ENCODE measurements around the gene THBS2. TPM values are rescaled to one million over a fixed set of nuclear protein-coding genes. Genes with fewer than 3 reads are reported as not detected.
A peak's percentile ranks its signal among the peaks of the same experiment; 100 is the strongest.
"Not testable (repeated sequence)": the region's sequence is repeated elsewhere in the genome, so short reads cannot be mapped to it uniquely, and the experiment has no call there.

The THBS2 gene
- total and polyA plus RNA-seq, 8 donors = under 0.01 to 56.0 (median 2.4) TPM

DNA sequence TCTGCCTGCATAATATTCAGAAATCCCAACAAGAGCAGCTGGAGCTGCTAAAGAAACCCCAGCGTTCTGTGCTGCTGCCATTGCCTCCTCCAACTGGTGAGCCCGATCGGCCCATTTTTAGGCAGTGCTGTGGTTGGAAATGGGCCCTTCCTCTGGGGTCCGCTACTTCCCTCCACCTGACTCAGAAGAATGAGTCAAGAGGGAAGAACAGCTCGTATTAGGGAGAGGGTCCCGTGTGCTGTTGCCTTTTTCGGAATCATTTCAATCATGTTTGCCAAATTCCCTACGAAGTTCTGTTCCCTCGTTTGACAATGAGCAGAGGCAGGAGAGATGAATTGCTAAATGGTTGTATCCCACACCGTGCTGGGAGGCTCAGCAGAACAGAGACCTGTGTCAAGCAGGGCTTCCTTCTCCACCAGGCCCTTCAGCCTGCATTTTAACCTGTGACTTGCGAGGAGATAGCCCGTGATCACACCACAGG, 38.4 kb downstream of the THBS2 start:
- peak in 1 of 2 donors; percentile 40 for DNase-seq
- H3K36me3 ChIP-seq = no peaks in the 10 kb centered on the region
- H3K4me3 ChIP-seq = no peak overlapping the region
- peak overlapping the region; percentile 66 to 90 (median 85) for H3K27ac ChIP-seq
- no peaks in the 10 kb centered on the region for H3K9me3 ChIP-seq
- TF ChIP-seq CTCF (IDR thresholded peaks at IDR 0.05) (no peak), POLR2AphosphoS5 (IDR thresholded peaks at IDR 0.05) (no peak), POLR2A (IDR thresholded peaks at IDR 0.05) (no peak), EP300 (IDR thresholded peaks at IDR 0.05) (no peak)
- WGBS, 5 donors = 51 to 78% (median 66%) methylated on average over 12 of the region's 12 CpGs
- intact Hi-C loops (cut with DNase I; ENCODE audit: low total_unique reads) = no loop called here
- H3K4me1 ChIP-seq = peaks cover 12 to 36% (median 24%) of the 10 kb centered on the region in 4 donors
- H3K27me3 ChIP-seq = no peaks in the 10 kb centered on the region

- H3K27ac ChIP-seq = peak overlapping the region; percentile 66 to 90 (median 85)
- peaks cover 12 to 36% (median 24%) of the 10 kb centered on the region in 4 donors for H3K4me1 ChIP-seq
- H3K9me3 ChIP-seq; H3K36me3 ChIP-seq; H3K27me3 ChIP-seq; H3K4me3 ChIP-seq; intact Hi-C loops (cut with DNase I; ENCODE audit: low total_unique reads): not testable (repeated sequence)
- peak; percentile 34 to 70 (median 43) for TF ChIP-seq POLR2AphosphoS5 (IDR thresholded peaks at IDR 0.05)
- WGBS, 5 donors = 40 to 49% (median 44%) methylated on average over 3 of the region's 3 CpGs
- peak in 1 of 2 donors; percentile 82 for DNase-seq
These were observed 38.9 kb downstream of the THBS2 start for GRCh38 chr6:169214789-169215188.

GRCh38 chr6:169213814-169214520, 39.7 kb downstream of the THBS2 start:
- H3K27ac ChIP-seq = peak overlapping the region; percentile 78 to 90 (median 85)
- H3K4me1 ChIP-seq = peaks cover 12 to 36% (median 24%) of the 10 kb centered on the region in 4 donors
- TF ChIP-seq POLR2AphosphoS5 (IDR thresholded peaks at IDR 0.05) = no peak
- TF ChIP-seq POLR2A (IDR thresholded peaks at IDR 0.05) = no peak
- no peak for TF ChIP-seq CTCF (IDR thresholded peaks at IDR 0.05)
- no peak for TF ChIP-seq EP300 (IDR thresholded peaks at IDR 0.05)
- 93 to 96% (median 95%) methylated on average over 15 to 27 of the region's 27 CpGs for WGBS, 5 donors
- intact Hi-C loops (cut with DNase I; ENCODE audit: low total_unique reads) = no loop called here
- no peaks in the 10 kb centered on the region for H3K27me3 ChIP-seq
- no peaks in the 10 kb centered on the region for H3K36me3 ChIP-seq
- H3K9me3 ChIP-seq = no peaks in the 10 kb centered on the region
- H3K4me3 ChIP-seq = peak overlapping the region in 1 of 4 donors; percentile 40
- DNase-seq = no peak

DNA sequence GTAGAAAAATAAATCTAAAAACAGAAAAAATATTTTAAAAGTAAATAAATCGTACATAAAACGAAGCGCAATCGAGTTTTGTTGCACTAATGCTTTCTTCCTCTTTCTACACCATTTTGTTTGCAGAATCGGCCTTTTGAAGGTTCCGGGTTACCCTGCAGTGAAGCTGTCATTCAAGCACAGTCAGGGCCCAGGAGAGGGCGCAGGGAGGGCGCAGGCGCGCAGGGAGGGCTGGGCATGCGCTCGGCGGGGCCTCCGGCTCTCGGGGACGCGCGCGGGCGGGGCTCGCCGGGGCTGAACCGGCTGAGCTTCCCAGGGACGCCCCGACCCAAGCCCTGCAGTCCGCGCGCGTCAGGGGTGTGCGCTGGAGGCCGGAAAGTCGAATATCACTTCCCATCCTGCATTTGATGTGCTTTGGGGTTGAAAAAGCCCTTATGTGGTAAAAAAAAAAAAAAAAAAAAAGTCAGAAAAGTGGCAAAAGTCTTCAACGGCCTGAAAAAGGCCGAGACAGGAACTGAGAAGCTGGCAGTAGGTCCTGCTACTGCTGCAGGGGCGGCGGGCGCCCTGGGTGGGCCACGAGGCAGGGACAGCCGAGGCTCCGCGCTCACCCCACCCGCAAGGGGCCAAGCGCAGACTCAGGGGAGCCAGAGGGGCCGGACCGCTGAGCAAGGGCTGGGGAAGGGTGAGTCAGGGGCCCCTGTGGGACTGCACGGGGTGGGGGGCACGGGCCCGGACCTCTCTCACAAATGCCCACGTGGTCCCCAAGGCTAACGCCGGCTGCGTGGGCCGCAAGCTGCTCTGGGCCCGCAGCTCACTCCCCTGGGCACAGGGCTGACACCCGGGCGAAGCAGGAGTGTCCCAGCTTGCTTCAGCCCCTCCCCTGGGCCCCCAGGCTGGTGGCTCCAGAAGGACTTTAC, 40.5 kb downstream of the THBS2 start:
- peaks cover 12 to 36% (median 24%) of the 10 kb centered on the region in 4 donors for H3K4me1 ChIP-seq
- peak overlapping the region; percentile 78 to 90 (median 85) for H3K27ac ChIP-seq
- H3K9me3 ChIP-seq = no peaks in the 10 kb centered on the region
- no peaks in the 10 kb centered on the region for H3K36me3 ChIP-seq
- H3K27me3 ChIP-seq = no peaks in the 10 kb centered on the region
- peak overlapping the region; percentile 22 to 40 (median 33) for H3K4me3 ChIP-seq
- intact Hi-C loops (cut with DNase I; ENCODE audit: low total_unique reads) = no loop called here
- TF ChIP-seq POLR2AphosphoS5 (IDR thresholded peaks at IDR 0.05) (peak; percentile 35 to 79 (median 47)), POLR2A (IDR thresholded peaks at IDR 0.05) (no peak), EP300 (IDR thresholded peaks at IDR 0.05) (no peak), CTCF (IDR thresholded peaks at IDR 0.05) (peak in 1 of 7 experiments; percentile 44)
- 17 to 32% (median 27%) methylated on average over 45 to 56 of the region's 56 CpGs for WGBS, 5 donors
- DNase-seq = peak; percentile 92 to 97
